KBM-7 (cell line): ENCODE data around the gene SIM2.

Experiments used
- DNase-seq: peaks from one replicate; pipeline ENCODE4 v3.0.0-alpha.2; 2015
- in situ Hi-C: fragments of 300-500 bp; cut with MboI; formaldehyde crosslinking; loops from 2 replicates; pipeline ENCODE4 v1.14.3; 2020; ENCODE audit warnings: low sequenced_read_pairs, low pct_unique_long_range_greater_than_20kb, mixed read lengths

The SIM2 gene

GRCh38 chr21:36729310-36729970, 30.5 kb downstream of the SIM2 start:
- in situ Hi-C loops = no loop called here
- no peak for DNase-seq

- DNase-seq = no peak
- in situ Hi-C loops = no loop called here
These were observed 31.7 kb downstream of the SIM2 start for GRCh38 chr21:36730291-36731281.

GRCh38 chr21:36732217-36732616, 33.3 kb downstream of the SIM2 start:
- in situ Hi-C loops = no loop called here
- DNase-seq = no peak

- no peak for DNase-seq
- in situ Hi-C loops = no loop called here
These were observed 33.8 kb downstream of the SIM2 start for GRCh38 chr21:36732761-36733160.

- in situ Hi-C loops = no loop called here
- DNase-seq = no peak
These were observed 34.9 kb downstream of the SIM2 start for GRCh38 chr21:36733857-36734256.

- in situ Hi-C loops = no loop called here
- no peak for DNase-seq
These were observed 35.7 kb downstream of the SIM2 start for GRCh38 chr21:36734367-36735200.

- DNase-seq = no peak
- in situ Hi-C loops = no loop called here
These were observed 36.2 kb downstream of the SIM2 start for GRCh38 chr21:36735201-36735515.

GRCh38 chr21:36735724-36736320, 36.9 kb downstream of the SIM2 start:
- in situ Hi-C loops = no loop called here
- DNase-seq = no peak

- in situ Hi-C loops = no loop called here
- no peak for DNase-seq
These were observed 39.7 kb downstream of the SIM2 start for GRCh38 chr21:36738489-36739126.

- no peak for DNase-seq
- in situ Hi-C loops = no loop called here
These were observed 42.6 kb downstream of the SIM2 start for GRCh38 chr21:36741506-36741905.

- DNase-seq = no peak
- in situ Hi-C loops = no loop called here
These were observed 44.1 kb downstream of the SIM2 start for GRCh38 chr21:36743008-36743407.

GRCh38 chr21:36743446-36743845, 44.5 kb downstream of the SIM2 start:
- in situ Hi-C loops = no loop called here

GRCh38 chr21:36744190-36744559, 45.3 kb downstream of the SIM2 start:
- DNase-seq = no peak
- in situ Hi-C loops = no loop called here

More at GRCh38 chr21:36743446-36743845, 44.5 kb downstream of the SIM2 start:
- no peak for DNase-seq

GRCh38 chr21:36744560-36745231, 45.8 kb downstream of the SIM2 start:
- in situ Hi-C loops = no loop called here
- DNase-seq = no peak

GRCh38 chr21:36745459-36745858, 46.5 kb downstream of the SIM2 start:
- in situ Hi-C loops = no loop called here
- DNase-seq = no peak

GRCh38 chr21:36747041-36747814, 48.3 kb downstream of the SIM2 start:
- DNase-seq = peak; percentile 25
- in situ Hi-C loops = no loop called here

GRCh38 chr21:36747815-36748383, 49.0 kb downstream of the SIM2 start:
- in situ Hi-C loops = no loop called here
- DNase-seq = peak; percentile 46
